IPS-NIHi11 (cell line): ENCODE results near the gene IL37.

Experiments used
- DNase-seq: peaks from one replicate; pipeline ENCODE4 v3.0.0; 2012; ENCODE audit warnings: mixed read lengths, low spot score

The IL37 gene

DNA sequence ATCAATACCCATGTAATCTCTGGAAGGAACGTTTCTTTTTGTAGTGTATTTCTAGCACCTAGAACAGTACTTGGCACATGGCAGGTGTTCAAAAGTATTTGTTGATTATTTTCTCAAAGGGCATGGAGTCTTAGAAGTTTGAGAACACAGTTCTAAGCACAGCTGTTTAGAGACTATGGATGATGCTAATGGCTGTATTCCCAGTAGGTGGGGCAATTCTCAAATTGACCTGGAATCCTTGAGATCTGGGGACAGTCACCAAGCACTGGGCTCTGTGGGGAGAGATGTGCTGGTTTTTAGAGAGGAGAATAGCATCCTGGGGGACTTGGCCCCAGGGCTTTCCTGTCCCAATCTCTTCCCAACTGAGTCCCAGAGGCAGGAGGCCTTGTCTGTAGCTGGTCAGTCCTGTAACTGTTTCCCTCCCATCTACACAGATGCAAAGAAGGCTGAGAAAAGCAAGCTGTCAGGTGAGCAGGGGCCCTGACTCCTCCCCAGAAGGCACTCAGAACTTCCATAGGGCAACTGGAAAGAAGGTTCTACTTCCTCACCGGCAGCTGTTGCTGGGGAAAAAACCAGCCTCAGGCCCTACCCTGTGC, 49.4 kb downstream of the IL37 start:
- peak; percentile 28 for DNase-seq

DNA sequence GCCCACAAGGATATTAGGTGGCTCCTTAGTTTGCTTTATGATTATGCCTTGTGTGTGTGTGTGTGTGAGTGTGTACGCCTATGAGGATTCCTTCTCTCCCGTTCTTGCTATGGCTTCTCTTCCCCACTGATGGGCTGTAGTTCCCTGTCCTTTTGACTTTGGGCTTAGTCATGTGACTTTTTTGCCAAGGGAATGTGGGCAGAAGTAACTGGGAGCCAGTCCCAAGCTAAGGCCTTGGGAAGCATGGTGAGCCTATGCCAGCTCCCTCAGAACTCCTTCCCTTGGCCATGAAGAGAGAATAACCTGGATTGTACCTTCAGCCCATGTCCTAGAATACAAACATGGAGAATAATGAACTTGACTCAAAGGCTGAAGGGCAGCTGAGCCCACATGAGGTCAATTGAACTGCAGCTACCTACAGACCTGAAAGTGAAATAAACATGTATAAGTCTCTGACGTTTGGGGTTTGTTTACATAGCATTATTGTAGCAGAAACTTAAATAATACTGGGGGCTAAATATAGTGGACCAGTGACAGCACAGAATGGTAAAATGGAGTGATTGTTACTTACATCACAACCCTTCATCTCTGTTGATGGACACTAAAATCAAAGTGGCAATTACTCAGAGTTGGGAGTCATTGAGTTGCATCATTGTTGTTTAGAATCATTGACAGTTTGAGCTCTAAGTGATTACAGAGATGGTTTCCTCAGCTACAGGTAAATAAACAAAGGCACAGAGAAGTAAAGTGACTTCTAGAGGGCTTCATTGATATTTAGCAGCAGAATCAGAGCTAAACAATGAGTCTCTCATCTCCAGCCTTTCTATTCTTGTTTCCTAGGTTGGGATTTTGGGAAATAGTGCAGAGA, 51.6 kb downstream of the IL37 start:
- DNase-seq: no peak

DNA sequence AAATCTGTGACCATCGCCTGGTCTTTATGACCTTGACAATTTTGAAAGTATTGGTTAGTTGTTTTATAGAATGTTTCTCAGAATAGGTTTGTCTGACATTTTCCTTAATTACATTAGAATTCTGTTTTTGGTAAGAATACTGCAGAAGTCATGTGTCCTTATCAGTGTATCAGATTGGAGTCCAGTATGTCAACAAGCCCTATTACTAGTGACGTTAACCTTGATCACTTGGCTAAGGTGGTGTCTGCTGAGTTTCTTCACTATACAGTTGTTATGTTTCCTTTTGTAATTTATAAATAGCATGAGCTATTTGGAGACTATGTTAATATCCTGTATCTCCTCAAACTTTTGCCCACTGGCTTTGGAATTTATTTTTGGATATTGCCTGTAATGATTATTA, 56.1 kb downstream of the IL37 start:
- DNase-seq: no peak
